Measurements from ENCODE around the gene CYP4A22.
A peak's percentile ranks its signal among the peaks of the same experiment; 100 is the strongest.
"Not testable (repeated sequence)": the region's sequence is repeated elsewhere in the genome, so short reads cannot be mapped to it uniquely, and the experiment has no call there.

Gene CYP4A22, protein sequence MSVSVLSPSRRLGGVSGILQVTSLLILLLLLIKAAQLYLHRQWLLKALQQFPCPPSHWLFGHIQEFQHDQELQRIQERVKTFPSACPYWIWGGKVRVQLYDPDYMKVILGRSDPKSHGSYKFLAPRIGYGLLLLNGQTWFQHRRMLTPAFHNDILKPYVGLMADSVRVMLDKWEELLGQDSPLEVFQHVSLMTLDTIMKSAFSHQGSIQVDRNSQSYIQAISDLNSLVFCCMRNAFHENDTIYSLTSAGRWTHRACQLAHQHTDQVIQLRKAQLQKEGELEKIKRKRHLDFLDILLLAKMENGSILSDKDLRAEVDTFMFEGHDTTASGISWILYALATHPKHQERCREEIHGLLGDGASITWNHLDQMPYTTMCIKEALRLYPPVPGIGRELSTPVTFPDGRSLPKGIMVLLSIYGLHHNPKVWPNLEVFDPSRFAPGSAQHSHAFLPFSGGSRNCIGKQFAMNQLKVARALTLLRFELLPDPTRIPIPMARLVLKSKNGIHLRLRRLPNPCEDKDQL

DNA sequence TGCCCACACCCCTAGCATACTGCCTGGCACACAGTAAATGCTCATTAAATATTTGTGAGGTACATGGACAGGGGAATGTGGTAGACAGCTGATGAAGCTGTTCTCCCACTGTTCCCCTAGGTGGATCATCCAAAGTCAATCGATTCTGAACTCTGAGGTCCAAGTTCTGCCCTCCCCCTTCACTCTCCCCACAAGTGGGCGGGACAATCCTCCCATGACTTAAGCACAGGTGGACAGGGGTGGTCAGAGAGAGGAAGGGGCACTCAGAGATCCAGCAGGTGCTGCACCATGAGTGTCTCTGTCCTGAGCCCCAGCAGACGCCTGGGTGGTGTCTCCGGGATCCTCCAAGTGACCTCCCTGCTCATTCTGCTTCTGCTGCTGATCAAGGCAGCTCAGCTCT lies at the start of gene CYP4A22:
TSS of gene CYP4A22 (plus strand) at position 244 of the 400 bp plus-strand sequence. CDS start at position 289, 45 bp downstream.
- no peak for DNase-seq

DNA sequence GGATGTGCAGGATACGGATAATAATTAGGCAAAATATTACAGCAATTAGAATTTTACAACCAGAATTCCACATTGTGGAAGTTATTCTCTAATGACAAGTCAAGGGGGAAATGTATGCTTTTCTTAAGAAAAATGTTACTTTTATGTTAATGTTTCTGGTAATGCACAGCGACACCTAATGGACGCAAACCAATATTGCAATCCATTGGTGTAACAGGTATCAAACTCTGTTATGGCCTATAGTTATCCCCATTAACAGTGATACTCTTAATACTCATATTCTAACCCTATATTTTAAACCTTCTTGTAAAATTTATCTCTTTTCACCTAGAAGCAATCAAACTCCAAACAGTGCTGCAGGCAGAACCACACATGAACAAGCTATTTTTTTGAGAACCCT lies 47.9 kb upstream of the CYP4A22 start:
- DNase-seq, result peak; percentile 3

DNA sequence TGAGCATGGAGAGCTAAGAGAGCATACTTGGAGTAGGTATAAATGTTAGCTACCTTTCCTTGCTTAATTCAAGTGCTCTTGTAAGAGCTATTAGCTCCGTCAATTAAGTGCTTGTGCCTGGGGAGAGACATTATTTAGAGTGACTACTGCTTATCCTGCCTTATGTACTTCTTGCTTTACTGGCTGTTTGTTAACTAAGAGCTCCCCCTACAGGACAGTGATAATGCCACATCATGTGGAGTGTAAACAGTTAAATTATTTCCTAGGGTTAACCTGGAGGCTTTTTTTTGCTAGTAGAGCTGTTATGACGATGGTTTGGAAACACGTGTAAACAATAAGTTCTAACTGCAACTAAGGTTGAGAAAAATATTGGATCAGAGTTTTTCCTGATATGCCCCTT lies 45.8 kb upstream of the CYP4A22 start:
- DNase-seq, result not testable (repeated sequence)

DNA sequence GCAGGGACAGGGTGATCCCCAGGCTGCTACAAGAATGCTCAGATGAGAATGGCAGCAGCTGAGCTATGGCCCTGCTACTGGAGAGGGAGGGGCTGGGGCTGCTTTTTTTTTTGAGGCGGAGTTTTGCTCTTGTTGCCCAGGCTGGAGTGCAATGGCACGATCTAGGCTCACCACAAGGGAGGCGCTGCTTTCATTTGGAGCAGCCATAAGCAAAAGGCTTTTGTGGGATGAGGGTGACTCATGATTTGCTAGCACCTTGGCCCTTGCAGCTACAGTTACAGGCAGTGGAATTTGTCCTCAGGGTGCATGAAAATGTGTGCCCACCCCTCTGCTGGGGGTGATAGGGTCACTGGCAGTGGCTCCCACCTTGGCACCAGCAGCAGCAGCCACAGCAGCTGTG lies 32.4 kb upstream of the CYP4A22 start:
- DNase-seq, result no peak

DNA sequence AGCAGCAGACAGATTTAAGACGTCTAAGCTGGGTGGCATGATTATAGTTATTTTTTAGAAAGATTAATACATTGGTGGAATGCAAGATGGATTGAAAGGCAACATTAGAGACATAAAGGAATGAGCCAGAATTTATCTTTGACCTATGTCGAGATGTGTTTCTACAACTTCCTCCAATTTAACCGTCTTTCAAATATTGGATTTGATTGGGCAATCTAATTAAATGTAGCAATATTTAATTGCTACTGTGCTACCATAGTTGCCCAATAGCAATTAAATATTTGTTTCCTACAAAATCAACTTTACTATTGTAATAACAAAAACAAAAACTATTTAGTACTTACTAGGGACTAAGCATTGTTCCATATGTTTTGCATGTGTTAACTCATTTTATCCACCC lies 30.4 kb upstream of the CYP4A22 start:
- DNase-seq, result no peak

DNA sequence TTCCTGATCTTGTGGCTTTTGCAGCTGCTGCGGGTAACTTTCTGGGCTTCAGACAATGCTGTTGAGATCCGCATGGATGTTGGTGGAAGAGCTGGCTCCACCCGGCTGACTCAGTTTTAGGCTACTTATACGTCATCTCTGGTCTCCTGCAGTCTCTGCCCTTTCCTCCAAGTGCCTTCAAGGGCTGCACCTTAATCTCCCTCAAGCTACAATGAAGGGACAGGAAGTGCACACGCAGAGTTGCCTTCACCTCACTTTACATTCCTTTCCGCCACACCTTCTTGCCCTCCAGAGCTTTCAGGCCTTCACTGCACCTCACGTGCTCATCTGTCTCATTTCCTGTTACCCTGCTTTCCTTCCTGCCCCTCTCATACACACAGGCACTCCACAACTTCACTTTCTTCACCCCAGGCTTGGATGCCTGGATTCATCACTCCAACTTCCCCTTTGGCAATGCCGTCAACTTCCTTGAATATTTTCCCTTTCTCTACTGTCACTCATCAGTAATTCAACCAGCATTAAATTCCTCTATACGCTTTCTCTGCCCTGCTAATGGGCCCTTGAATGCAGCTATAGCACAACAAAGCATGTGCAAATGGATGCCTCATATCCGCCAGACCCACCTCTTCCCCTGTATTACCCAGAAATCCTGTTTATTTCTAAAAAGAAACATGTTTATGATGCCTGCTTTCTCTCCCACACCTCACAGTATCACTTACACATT lies 29.2 kb upstream of the CYP4A22 start:
- DNase-seq, result not testable (repeated sequence)

DNA sequence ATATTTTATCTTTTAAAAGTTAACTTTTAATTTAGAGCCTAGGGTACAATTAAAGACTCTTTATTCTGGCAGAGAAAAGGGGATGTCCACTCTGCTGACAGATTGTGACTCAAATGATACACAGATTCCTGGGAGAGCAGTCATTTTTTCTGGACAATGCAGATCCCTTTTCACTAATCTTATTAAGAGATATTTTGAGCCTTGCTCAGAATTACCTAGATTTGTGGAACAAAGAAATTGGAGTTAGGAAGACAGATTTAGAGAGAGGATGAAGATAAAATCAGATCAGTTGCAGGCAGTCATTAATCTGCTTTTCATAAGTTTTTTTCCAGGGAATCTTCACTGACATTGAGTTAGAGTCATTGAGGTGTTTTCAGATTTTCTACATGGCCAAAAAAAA lies 27.8 kb upstream of the CYP4A22 start:
- DNase-seq, result not testable (repeated sequence)

DNA sequence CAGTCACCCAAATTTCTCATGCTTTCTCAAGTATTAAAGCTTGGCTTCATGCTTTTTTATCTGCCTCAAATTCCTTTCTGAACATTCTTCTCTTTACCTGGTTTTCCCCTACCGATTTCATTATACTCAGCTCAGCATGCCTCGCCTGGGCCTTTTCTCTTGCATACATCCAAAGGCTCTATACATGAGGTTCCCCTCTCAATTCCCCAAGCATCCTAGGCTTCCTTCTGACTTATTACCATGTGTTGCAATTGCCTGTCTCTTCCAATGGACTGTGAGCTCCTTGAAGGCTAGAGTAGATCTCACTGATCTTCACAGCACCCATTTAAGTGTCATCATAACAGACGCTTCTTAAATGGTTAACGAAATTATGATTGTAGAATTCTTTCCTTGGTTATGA lies 24.1 kb upstream of the CYP4A22 start:
- no peak for DNase-seq

DNA sequence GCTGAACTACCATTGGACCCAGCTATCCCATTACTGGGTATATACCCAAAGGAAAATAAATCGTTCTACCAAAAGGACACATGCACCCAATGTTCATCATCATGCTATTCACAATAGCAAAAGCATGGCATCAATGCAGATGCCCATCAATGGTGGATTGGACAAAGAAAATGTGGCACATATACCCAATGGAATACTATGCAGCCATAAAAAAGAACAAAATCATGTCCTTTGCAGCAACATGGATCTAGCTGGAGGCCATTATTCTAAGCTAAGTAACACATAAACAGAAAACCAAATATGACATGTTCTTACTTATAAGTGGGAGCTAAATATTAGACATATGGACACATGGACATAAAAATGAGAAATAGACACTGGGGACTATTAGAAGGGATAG lies 16.2 kb upstream of the CYP4A22 start:
- DNase-seq, result not testable (repeated sequence)

DNA sequence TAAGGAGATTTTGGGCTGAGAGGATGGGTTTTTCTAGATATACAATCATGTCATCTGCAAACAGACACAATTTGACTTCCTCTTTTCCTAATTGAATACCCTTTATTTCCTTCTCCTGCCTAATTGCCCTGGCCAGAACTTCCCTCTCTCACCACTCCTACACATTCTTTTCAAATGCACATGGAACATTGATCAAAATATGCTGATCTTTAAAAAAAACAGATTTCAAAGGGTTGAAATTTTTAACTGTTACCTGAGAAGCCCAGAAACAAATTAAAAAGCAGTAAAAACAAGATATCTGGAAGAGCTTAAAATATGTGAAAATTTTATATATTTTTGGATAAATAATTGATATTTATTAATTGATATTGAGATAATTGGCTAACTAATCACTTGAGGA lies 12.4 kb upstream of the CYP4A22 start:
- DNase-seq, result not testable (repeated sequence)

DNA sequence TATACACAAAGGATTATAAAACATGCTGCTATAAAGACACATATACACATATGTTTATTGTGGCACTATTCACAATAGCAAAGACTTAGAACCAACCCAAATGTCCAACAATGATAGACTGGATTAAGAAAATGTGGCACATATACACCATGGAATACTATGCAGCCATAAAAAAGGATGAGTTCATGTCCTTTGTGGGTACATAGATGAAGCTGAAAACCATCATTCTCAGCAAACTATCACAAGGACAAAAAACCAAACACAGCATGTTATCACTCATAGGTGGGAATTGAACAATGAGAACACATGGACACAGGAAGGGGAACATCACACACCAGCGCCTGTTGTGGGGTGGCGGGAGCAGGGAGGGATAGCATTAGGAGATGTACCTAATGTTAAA lies 10.2 kb upstream of the CYP4A22 start:
- not testable (repeated sequence) for DNase-seq

DNA sequence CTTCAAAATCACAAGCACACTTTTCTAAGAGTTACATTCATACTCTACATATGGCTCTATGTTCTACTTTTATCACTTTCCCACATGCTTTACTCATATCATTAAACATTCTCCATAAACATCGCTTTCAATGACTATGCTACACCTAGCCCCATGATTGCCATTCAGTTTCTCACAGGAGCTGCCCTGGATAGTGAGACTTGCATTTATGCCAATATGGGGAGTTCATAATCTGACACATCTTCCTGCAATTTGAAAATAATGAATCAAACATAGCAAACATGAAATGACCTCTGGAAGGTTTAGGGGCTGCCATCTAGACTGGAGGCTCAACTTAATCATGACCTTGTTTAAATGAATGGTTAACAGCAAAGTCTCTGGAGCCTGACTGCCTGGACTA lies 9.0 kb upstream of the CYP4A22 start:
- DNase-seq, result no peak

DNA sequence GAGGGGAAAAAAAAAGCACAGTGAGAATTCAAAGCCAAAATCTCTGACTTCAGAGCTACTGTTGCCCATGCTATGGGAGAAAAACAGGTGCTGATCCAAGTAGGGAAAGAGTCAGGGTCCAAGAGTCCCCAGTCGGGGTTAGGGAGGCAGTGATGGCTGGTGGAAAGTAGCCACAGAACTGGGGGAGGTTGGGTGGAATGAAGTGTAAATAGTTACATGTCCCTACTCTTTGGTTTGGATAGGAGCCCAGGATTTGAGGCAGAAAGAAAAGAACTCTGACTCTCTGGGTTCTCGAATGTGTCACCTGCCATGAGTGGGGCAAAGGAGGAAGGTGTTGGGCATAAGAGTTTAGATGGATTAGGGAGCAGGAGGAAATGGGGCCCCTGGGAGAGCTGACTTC lies 8.4 kb upstream of the CYP4A22 start:
- not testable (repeated sequence) for DNase-seq

DNA sequence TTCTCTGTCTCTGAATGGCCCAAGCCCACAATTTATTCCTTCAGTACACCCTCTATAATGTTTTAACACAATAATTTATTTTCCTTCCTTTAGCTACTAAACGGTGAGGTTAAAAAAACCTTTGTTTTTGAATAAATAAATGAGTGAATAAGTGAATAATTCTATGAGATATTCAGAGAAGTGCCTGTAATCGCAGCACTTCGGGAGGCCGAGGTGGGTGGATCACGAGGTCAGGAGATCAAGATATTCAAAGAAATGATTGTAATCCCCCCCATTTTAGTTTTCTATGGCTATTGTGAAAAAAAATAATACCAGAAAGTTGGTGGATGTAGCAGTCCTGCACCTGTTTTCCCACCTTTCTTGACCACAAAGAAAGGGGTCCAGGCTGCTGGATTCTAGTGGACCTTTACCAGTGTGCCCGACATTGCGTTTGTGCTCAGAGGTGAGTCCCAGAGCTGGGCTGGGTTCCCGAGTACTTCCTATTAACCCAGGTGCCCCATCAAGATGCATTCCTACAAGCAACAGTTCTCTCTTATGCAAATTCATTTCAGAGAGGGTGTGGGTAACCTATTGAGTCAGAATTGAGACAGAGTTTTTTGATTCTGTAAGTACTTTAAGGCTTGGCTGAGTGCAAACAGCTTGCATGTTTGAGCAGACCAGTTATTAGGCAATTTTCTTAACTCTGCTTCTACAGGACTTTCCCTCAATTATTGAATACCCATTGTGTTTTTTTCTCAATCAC lies 7.6 kb upstream of the CYP4A22 start:
- not testable (repeated sequence) for DNase-seq

DNA sequence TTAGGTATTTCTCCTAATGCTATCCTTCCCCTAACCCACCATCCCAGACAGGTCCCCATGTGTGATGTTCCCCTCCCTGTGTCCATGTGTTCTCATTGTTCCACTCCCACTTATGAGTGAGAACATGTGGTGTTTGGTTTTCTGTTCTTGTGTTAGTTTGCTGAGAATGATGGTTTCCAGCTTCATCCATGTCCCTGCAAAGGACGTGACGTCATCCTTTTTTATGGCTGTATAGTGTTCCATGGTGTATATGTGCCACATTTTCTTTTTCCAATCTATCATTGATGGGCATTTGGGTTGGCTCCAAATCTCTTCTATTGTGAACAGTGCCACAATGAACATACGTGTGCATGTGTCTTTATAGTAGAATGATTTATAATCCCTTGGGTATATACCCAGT lies 4.6 kb upstream of the CYP4A22 start:
- not testable (repeated sequence) for DNase-seq

DNA sequence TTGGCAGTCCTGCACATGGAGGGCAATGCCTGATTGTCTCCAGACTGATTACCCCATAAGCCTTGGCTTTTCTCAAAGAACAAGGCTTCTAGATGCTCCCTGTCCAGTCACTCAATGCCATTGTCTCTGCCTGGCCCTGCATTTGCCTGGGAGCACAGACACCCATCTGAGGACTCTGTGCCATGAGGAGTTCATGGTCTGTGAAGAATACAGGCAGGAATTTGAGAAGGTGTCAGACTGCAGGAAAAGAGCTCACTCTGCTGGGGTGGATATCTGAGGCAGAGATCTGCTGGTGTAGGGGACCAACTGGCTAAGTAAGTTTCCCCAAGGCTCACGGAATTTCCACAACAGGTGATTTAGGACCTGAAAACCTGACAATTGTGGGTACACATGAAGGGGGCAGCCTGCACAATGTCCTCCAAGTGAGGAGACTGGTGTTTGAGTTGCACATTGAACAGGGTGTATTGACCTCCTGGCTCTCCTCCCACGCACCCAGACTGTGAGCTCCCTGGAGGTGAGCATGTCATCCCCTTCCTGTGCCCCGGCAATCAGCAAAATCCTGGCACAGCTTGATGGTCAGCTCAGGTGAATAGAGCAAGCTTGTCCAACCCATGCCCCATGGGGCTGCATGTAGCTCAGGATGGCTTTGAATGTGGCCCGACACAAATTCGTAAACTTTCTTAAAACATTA lies 829 bp downstream of the CYP4A22 start:
- DNase-seq, result no peak

DNA sequence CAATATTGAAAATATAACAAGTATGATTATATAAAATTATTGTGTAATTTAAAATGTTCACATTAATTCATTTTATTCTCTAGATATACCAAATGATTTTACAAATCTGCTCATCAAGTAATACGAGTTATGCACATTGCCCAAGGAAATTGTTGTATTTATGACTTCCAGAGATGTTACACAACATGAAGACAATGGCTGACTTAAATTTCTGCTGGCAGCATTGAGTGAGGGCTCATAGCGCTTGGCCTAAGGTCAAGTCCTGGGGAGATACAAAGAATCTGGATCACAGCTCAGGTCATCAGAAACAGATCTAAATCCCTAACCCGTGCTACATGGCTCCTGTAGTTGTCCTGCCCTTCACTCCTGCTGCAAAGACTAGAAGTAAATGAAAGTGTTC lies 3.1 kb downstream of the CYP4A22 start:
- DNase-seq, result not testable (repeated sequence)

DNA sequence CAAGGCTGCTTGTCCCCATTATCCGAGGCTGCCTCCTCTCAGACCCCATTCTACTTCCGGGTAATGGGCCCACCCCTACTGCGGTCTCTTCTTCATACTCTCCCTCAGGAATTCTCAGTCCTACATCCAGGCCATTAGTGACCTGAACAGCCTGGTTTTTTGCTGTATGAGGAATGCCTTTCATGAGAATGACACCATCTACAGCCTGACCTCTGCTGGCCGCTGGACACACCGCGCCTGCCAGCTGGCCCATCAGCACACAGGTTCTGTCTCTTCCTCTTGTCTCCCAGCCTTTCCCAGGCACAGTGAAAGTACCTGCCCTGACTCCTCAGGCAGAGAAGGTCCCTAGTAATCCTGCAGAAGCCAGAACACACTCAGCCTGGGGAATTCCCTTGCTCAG lies 6.4 kb downstream of the CYP4A22 start:
- not testable (repeated sequence) for DNase-seq

DNA sequence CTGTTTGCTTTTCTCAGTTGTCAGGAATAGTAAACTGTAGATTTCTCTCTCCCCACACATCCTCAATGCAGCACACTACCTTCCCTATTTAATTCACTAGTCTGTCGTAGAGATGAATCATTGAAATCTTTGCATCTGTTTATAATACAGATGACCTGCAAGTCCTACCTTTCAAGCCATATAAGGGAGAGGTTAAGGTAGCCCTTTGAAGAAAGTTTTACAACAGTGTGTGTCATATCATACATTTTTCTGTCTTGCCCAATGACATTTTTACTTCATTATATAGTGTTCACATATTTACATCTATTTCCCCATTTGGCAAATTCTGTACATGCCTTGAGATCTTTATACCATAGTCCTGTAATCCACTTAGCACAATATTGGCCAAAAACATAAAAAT lies 9.3 kb downstream of the CYP4A22 start:
- DNase-seq, result not testable (repeated sequence)

DNA sequence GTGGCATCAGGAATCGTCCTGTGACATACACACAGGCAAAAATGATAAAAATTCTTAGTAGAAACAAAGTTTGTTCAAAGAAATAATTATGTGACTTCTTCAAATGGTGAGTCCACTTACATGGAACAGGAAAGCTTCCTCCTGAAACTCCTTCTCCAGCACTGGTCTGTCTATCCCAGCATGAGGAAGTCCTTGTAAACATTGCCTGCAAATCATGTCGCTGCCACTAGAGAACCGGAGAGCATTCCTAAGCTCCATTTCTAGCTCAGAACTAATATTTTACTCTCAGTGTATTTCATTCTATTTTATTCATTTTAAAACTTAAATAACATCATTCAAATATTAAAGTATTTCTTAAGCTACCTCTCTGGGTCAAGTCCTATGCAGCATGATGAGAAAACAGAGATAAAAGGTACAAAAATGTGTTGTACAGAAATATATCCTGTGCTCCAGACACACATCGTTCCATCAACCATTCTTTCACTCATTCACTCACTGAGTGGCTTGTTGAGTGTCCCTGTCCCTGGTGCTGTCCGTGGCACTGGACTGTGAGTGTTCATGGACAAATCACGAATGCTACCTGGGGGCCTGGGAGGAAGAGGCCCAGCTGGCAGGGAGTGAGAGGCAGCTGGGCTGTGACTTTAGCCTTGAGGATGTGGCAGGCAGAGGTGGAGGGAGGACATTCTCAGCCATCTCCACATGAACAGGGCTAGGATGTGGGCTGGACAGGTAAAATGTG lies 10.0 kb downstream of the CYP4A22 start:
- no peak for DNase-seq

DNA sequence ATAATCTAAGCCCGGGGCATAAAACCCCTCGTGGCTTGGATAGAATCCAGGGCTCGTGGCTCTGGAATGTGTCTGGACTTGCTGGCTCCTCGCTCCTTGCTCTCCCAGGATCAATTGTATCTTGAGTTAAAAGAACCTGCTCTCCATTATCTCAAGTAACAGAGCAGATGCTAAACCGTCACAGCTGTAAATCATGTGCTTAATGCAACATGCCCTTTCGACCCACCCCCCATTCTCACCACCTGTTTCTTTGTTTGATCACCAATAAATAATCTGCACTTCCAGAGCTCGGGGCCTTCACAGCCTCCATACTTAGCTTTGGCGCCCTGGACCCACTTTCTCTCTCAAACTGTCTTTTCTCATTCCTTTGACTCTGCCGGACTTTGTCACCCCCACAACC lies 11.9 kb downstream of the CYP4A22 start:
- DNase-seq, result not testable (repeated sequence)

DNA sequence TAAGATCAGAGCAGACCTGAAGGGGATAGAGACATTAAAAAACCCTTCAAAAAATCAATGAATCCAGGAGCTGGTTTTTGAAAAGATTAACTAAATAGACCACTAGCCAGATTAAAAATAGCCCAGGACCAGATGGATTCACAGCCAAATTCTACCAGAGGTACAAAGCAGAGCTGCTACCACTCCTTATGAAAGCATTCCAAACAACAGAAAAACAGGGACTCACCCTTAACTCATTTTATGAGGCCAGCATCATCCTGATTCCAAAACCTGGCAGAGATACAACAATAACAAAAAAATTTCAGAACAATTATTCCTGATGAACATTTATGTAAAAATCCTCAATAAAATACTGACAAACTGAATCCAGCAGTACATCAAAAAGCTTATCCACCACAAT lies 19.2 kb downstream of the CYP4A22 start:
- not testable (repeated sequence) for DNase-seq

Measured in activated T-cell treated with anti-CD3 and anti-CD28 coated beads for 4 hours (primary cell).